B cell (primary cell): ENCODE measurements around the gene TMEM42.

Source experiments
- EZH2 ChIP-seq: IDR thresholded peaks from 2 replicates; pipeline ENCODE4 v1.6.1; 2012; ENCODE audit warnings: borderline replicate concordance, low read depth, mild to moderate bottlenecking, moderate library complexity, low read length; ENCODE audit not compliant: insufficient read depth, poor library complexity, severe bottlenecking
- TF ChIP-seq, protein P1 (sequence below): fragments of 200-600 bp; IDR thresholded peaks from one replicate; pipeline ENCODE4 v1.8.0; 2022; ENCODE audit warnings: antibody characterized with exemption, mild to moderate bottlenecking

DNA sequence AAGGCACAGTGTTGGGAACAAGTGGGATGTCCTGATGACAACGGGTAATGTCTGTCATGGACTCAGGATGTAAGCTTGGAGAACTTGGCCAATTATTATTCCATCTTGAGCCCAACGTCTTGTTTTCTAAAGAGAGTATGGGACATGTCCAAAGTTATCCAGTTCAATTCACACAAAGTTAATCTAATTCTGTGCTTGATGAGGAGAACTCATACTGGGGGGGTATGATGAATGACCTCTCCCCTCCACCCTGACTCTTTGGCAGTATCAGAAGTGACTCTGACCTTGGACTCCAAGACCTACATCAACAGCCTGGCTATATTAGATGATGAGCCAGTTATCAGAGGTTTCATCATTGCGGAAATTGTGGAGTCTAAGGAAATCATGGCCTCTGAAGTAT, 49.0 kb downstream of the TMEM42 start:
- TF ChIP-seq, protein P1, sequence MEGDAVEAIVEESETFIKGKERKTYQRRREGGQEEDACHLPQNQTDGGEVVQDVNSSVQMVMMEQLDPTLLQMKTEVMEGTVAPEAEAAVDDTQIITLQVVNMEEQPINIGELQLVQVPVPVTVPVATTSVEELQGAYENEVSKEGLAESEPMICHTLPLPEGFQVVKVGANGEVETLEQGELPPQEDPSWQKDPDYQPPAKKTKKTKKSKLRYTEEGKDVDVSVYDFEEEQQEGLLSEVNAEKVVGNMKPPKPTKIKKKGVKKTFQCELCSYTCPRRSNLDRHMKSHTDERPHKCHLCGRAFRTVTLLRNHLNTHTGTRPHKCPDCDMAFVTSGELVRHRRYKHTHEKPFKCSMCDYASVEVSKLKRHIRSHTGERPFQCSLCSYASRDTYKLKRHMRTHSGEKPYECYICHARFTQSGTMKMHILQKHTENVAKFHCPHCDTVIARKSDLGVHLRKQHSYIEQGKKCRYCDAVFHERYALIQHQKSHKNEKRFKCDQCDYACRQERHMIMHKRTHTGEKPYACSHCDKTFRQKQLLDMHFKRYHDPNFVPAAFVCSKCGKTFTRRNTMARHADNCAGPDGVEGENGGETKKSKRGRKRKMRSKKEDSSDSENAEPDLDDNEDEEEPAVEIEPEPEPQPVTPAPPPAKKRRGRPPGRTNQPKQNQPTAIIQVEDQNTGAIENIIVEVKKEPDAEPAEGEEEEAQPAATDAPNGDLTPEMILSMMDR: no peak
- TF ChIP-seq EZH2: no peak
